Upper lobe of right lung (tissue), 1 donor: ENCODE data around the gene TNFRSF1B. TPM values are rescaled to one million over a fixed set of nuclear protein-coding genes. Genes with fewer than 3 reads are reported as not detected.

Experiments used
- ATAC-seq: fragments of 200-7000 bp; cut with Tn5 transposase; one replicate; pipeline ENCODE4 v1.9.1; 2020; ENCODE audit warnings: mild to moderate bottlenecking, moderate library complexity
- DNase-seq: peaks from one replicate; pipeline ENCODE4 v3.0.0-alpha.2; 2020
- H3K27ac ChIP-seq: fragments of 200-600 bp; one replicate; pipeline ENCODE4 v1.8.0; 2022
- H3K27me3 ChIP-seq: fragments of 200-600 bp; one replicate; pipeline ENCODE4 v1.8.0; 2022; ENCODE audit warnings: mild to moderate bottlenecking
- H3K36me3 ChIP-seq: fragments of 200-600 bp; one replicate; pipeline ENCODE4 v1.8.0; 2022
- H3K4me1 ChIP-seq: fragments of 200-600 bp; one replicate; pipeline ENCODE4 v1.8.0; 2022
- H3K4me3 ChIP-seq: fragments of 200-600 bp; one replicate; pipeline ENCODE4 v1.8.0; 2022; ENCODE audit warnings: mild to moderate bottlenecking
- H3K9me3 ChIP-seq: fragments of 200-600 bp; one replicate; pipeline ENCODE4 v1.8.0; 2022
- CTCF ChIP-seq: fragments of 200-600 bp; IDR thresholded peaks from one replicate; pipeline ENCODE4 v1.8.0; 2022; ENCODE audit warnings: antibody characterized with exemption
- intact Hi-C: fragments of 100-400 bp; cut with DNase I; formaldehyde crosslinking; loops from one replicate; pipeline ENCODE4 v1.11.0; 2022
- total RNA-seq: library from RNA; stranded (reverse); fragmentation: NEBNext Ultra II Directional; extraction: Animal tissue kit (Norgen Biotek cat#: 25700); gene quantifications from one replicate; pipeline ENCODE4 v1.2.1, GENCODE V29; 2021
- donor health status: DM: no; HTN: yes; CAD: no; lungs with severe emphysema.

Gene TNFRSF1B
- total RNA-seq, 1 donor from 2014 or later: 62.4 TPM

GRCh38 chr1:12177999-12178441 is 11.2 kb downstream of the TNFRSF1B start:
- peak overlapping the region; percentile 81 for H3K27ac ChIP-seq
- no peaks in the 10 kb centered on the region for H3K27me3 ChIP-seq
- TF ChIP-seq CTCF: no peak
- no peaks in the 10 kb centered on the region for H3K9me3 ChIP-seq
- no peak overlapping the region for H3K4me3 ChIP-seq
- peak; percentile 82 for DNase-seq
- intact Hi-C loops: no loop called here
- ATAC-seq: peak; percentile 20
- peaks cover 88% of the 10 kb centered on the region for H3K4me1 ChIP-seq
- no peaks in the 10 kb centered on the region for H3K36me3 ChIP-seq

GRCh38 chr1:12178511-12178910 is 11.7 kb downstream of the TNFRSF1B start:
- Histone ChIP-seq H3K4me1 (peaks cover 88% of the 10 kb centered on the region), H3K4me3 (no peak overlapping the region), H3K36me3 (no peaks in the 10 kb centered on the region), H3K27ac (peak overlapping the region; percentile 81), H3K27me3 (no peaks in the 10 kb centered on the region), H3K9me3 (no peaks in the 10 kb centered on the region)
- DNase-seq (no peak), ATAC-seq (no peak)
- intact Hi-C loops: no loop called here
- no peak for TF ChIP-seq CTCF

- Histone ChIP-seq H3K4me1 (peaks cover 90% of the 10 kb centered on the region), H3K4me3 (no peak overlapping the region), H3K9me3 (no peaks in the 10 kb centered on the region), H3K27ac (peak overlapping the region; percentile 81), H3K27me3 (no peaks in the 10 kb centered on the region), H3K36me3 (no peaks in the 10 kb centered on the region)
- peak; percentile 22 for ATAC-seq
- intact Hi-C loops: no loop called here
- TF ChIP-seq CTCF: no peak
- DNase-seq: no peak
Measured at GRCh38 chr1:12179111-12179519, 12.3 kb downstream of the TNFRSF1B start.

- no peaks in the 10 kb centered on the region for H3K27me3 ChIP-seq
- H3K4me3 ChIP-seq: no peak overlapping the region
- intact Hi-C loops: no loop called here
- DNase-seq (no peak), ATAC-seq (no peak)
- no peak for TF ChIP-seq CTCF
- peaks cover 90% of the 10 kb centered on the region for H3K4me1 ChIP-seq
- H3K27ac ChIP-seq: peak overlapping the region; percentile 81
- no peaks in the 10 kb centered on the region for H3K36me3 ChIP-seq
- no peaks in the 10 kb centered on the region for H3K9me3 ChIP-seq
Measured at GRCh38 chr1:12179676-12180075, 12.9 kb downstream of the TNFRSF1B start.

DNA sequence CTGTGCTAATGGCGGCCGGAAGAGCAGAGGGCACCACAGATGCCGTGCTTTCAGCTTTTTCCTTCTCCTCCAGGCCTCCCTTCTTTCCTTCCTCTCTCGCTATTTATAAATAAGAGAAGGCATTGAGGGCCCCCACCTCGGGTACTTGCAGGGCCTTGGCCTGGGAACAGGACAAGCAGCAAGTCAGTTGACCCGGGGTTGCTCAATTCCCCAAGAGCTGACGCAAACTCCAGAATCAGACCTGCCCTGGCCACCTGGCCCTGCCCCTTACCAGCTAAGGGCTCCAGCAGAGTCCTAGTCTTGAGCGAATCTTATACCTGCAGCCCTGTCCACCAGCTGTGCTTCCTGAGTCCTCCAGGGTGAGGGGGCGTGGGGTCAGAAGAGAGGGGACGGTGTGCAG is 13.5 kb downstream of the TNFRSF1B start:
- no peaks in the 10 kb centered on the region for H3K36me3 ChIP-seq
- DNase-seq: peak; percentile 90
- H3K9me3 ChIP-seq: no peaks in the 10 kb centered on the region
- H3K27ac ChIP-seq: peak overlapping the region; percentile 81
- no peak for TF ChIP-seq CTCF
- peak; percentile 76 for ATAC-seq
- no peak overlapping the region for H3K4me3 ChIP-seq
- intact Hi-C loops: no loop called here
- H3K4me1 ChIP-seq: peaks cover 90% of the 10 kb centered on the region
- H3K27me3 ChIP-seq: no peaks in the 10 kb centered on the region

DNA sequence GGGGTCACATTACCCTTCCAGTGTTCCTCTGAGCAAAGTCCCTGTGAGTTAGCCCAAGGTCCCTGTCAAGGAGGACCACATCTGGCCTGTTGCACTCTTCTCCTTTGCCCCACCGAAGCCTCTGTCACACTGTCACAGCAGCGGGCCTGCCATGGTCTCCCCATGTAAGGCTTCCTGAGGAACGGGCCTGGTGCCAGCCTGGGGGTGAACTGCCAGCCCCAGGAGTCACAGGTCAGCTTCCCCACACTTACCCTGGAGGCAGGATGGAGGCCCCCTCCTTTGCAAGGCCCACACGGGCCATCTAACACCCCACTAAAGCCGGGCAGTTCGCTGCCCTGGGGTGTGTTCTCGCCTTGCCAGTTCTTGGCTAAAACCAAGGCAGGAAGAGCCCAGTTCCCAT is 14.1 kb downstream of the TNFRSF1B start:
- H3K27ac ChIP-seq: peak overlapping the region; percentile 81
- TF ChIP-seq CTCF: no peak

More for the DNA sequence above, 14.1 kb downstream of the TNFRSF1B start:
- H3K4me1 ChIP-seq: peaks cover 90% of the 10 kb centered on the region
- intact Hi-C loops: no loop called here
- DNase-seq (no peak), ATAC-seq (no peak)
- no peak overlapping the region for H3K4me3 ChIP-seq
- no peaks in the 10 kb centered on the region for H3K27me3 ChIP-seq
- H3K9me3 ChIP-seq: no peaks in the 10 kb centered on the region
- H3K36me3 ChIP-seq: no peaks in the 10 kb centered on the region
